Endothelial cell (in vitro differentiated cells): ENCODE measurements around the gene BRF1. TPM values are rescaled to one million over a fixed set of nuclear protein-coding genes. Genes with fewer than 3 reads are reported as not detected.

ENCODE experiments used
- DNase-seq: peaks from one replicate; pipeline ENCODE4 v3.0.0; 2021; ENCODE audit warnings: low spot score
- H3K27ac Mint-ChIP-seq: one replicate; pipeline ENCODE4 v1.8.0; 2021; ENCODE audit warnings: mixed read lengths, inconsistent platforms; ENCODE audit not compliant: unreplicated experiment
- H3K27me3 Mint-ChIP-seq: one replicate; pipeline ENCODE4 v1.8.0; 2021; ENCODE audit warnings: mild to moderate bottlenecking, moderate library complexity, mixed read lengths, inconsistent platforms; ENCODE audit not compliant: unreplicated experiment
- H3K36me3 Mint-ChIP-seq: one replicate; pipeline ENCODE4 v1.8.0; 2021; ENCODE audit warnings: mild to moderate bottlenecking, low read depth, mixed read lengths, inconsistent platforms; ENCODE audit not compliant: unreplicated experiment
- H3K4me1 Mint-ChIP-seq: one replicate; pipeline ENCODE4 v1.8.0; 2021; ENCODE audit warnings: mild to moderate bottlenecking, mixed read lengths, inconsistent platforms; ENCODE audit not compliant: unreplicated experiment
- H3K4me3 Mint-ChIP-seq: one replicate; pipeline ENCODE4 v1.8.0; 2021; ENCODE audit warnings: mild to moderate bottlenecking, mixed read lengths, inconsistent platforms; ENCODE audit not compliant: unreplicated experiment
- H3K9me3 Mint-ChIP-seq: one replicate; pipeline ENCODE4 v1.8.0; 2021; ENCODE audit warnings: mixed read lengths, inconsistent platforms; ENCODE audit not compliant: unreplicated experiment
- CTCF ChIP-seq: fragments of 200-600 bp; sonication (generic); IDR thresholded peaks from one replicate; pipeline ENCODE4 v1.5.0; 2021; ENCODE audit warnings: antibody characterized with exemption; ENCODE audit not compliant: unreplicated experiment
- total RNA-seq: library from RNA; stranded (reverse); fragmentation: NEBNext Ultra II Directional; extraction: Animal tissue kit (Norgen Biotek cat#: 25700); gene quantifications from one replicate; pipeline ENCODE4 v1.2.1, GENCODE V29; 2021; ENCODE audit not compliant: unreplicated experiment

BRF1 gene
- total RNA-seq, 1 donor from 2014 or later, result 40.9 TPM

GRCh38 chr14:105204206-105204930 is 96.4 kb downstream of the BRF1 start:
- H3K4me3 Mint-ChIP-seq, result no peak overlapping the region
- H3K9me3 Mint-ChIP-seq, result no peaks in the 10 kb centered on the region
- TF ChIP-seq CTCF, result no peak
- H3K27me3 Mint-ChIP-seq, result peaks cover 14% of the 10 kb centered on the region
- no peak overlapping the region for H3K27ac Mint-ChIP-seq
- DNase-seq, result no peak
- H3K4me1 Mint-ChIP-seq, result peaks cover 21% of the 10 kb centered on the region
- H3K36me3 Mint-ChIP-seq, result no peaks in the 10 kb centered on the region

GRCh38 chr14:105203701-105204100 is 97.1 kb downstream of the BRF1 start:
- H3K36me3 Mint-ChIP-seq, result no peaks in the 10 kb centered on the region
- H3K9me3 Mint-ChIP-seq, result no peaks in the 10 kb centered on the region
- TF ChIP-seq CTCF, result no peak
- H3K27me3 Mint-ChIP-seq, result peaks cover 18% of the 10 kb centered on the region
- H3K4me1 Mint-ChIP-seq, result peaks cover 28% of the 10 kb centered on the region
- no peak overlapping the region for H3K27ac Mint-ChIP-seq
- H3K4me3 Mint-ChIP-seq, result no peak overlapping the region
- DNase-seq, result no peak

- Mint-ChIP-seq H3K36me3 (no peaks in the 10 kb centered on the region), H3K4me3 (no peak overlapping the region), H3K4me1 (peaks cover 32% of the 10 kb centered on the region), H3K27me3 (peaks cover 18% of the 10 kb centered on the region), H3K27ac (no peak overlapping the region), H3K9me3 (no peaks in the 10 kb centered on the region)
- peak; percentile 96 for TF ChIP-seq CTCF
- DNase-seq, result peak; percentile 89
Observed at GRCh38 chr14:105203057-105203531, 97.7 kb downstream of the BRF1 start.

GRCh38 chr14:105201925-105202513 is 98.8 kb downstream of the BRF1 start:
- Mint-ChIP-seq H3K9me3 (no peaks in the 10 kb centered on the region), H3K27me3 (peaks cover 19% of the 10 kb centered on the region), H3K36me3 (no peaks in the 10 kb centered on the region), H3K4me3 (no peak overlapping the region), H3K27ac (peak overlapping the region; percentile 74), H3K4me1 (peaks cover 36% of the 10 kb centered on the region)
- DNase-seq, result no peak
- TF ChIP-seq CTCF, result no peak
